ENCODE results near the gene PGR.

The PGR gene

DNA sequence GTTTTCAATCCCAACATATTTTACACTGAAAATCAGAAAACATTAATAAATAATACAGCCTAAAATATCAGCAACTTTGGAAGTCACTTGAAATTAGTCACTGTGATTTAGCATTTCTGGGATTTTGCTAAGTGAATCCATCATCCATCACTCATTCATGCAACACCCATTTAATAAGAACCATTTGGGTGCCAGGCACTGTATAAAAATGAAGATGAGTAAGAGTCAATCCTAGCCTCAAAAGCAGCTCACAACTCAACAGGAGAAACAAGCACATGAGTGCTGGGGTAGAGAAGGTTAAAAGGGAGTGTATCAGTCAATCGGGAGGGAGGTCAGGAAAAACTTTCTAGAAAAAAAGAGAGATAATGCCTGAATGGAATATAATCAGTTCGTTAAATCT lies 77.9 kb downstream of the PGR start:
- peak; percentile 6 for DNase-seq (ENCODE audit: low read depth)
- TF ChIP-seq CTCF (conservative IDR thresholded peaks at IDR 0.05; ENCODE audit: control insufficient read depth, insufficient read depth, low read depth, low read length) = no peak
- no peak overlapping the region for H3K4me3 ChIP-seq (ENCODE audit: control insufficient read depth, low read depth, low read length)

DNA sequence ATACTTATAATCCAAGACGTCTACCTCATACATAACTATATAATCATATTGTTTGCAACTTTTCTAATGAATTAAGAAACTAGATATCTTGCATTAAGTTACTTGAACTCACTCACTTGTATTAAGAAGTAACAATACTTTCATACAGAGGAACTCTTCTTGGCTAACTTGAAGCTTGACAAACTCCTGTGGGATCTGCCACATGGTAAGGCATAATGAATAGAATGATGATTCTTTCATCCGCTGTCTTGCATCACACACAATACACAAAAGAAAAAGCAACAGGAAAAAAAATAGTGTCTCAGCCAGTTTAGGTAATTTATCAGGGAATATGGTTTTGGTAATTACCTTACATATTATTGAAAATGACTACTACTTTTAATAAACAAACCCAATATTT lies 79.8 kb downstream of the PGR start:
- no peak overlapping the region for H3K4me3 ChIP-seq (ENCODE audit: control insufficient read depth, low read depth, low read length)
- no peak for DNase-seq (ENCODE audit: low read depth)
- no peak for TF ChIP-seq CTCF (conservative IDR thresholded peaks at IDR 0.05; ENCODE audit: control insufficient read depth, insufficient read depth, low read depth, low read length)

DNA sequence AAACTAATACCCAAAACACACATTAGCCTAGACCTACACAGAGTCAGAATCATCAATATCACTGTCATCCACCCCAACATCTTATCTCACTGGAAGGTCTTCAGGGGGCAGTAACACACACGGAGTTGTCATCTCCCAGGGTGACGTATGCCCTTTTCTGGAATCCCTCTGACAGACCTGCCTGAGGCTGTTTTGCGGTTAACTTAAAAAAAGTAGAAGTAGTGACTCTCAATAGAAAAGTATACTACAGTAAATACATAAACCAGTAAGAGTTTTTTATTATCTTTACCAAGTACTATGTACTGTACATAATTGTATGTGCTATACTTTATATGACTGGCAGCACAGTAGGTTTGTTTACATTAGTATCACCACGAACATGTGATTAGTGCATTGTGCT lies 80.5 kb downstream of the PGR start:
- DNase-seq (ENCODE audit: low read depth) = no peak
- no peak overlapping the region for H3K4me3 ChIP-seq (ENCODE audit: control insufficient read depth, low read depth, low read length)
- TF ChIP-seq CTCF (conservative IDR thresholded peaks at IDR 0.05; ENCODE audit: control insufficient read depth, insufficient read depth, low read depth, low read length) = no peak

DNA sequence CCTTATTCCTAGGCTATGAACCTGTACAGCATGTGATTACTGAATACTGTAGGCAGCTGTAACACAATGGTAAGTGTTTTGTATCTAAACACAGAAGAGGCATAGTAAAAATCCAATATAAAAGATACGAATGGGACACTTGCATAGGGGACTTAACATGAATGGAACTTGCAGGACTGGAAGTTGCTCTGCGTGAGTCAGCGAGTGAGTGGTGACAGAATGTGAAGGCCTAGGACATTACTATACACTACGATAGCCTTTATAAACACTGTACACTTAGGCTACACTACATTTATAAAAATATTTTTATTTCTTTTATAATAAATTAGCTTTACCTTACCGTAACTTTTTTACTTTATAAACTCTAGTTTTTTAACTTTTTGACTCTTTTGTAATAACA lies 81.1 kb downstream of the PGR start:
- TF ChIP-seq CTCF (conservative IDR thresholded peaks at IDR 0.05; ENCODE audit: control insufficient read depth, insufficient read depth, low read depth, low read length) = no peak
- H3K4me3 ChIP-seq (ENCODE audit: control insufficient read depth, low read depth, low read length) = no peak overlapping the region
- no peak for DNase-seq (ENCODE audit: low read depth)

DNA sequence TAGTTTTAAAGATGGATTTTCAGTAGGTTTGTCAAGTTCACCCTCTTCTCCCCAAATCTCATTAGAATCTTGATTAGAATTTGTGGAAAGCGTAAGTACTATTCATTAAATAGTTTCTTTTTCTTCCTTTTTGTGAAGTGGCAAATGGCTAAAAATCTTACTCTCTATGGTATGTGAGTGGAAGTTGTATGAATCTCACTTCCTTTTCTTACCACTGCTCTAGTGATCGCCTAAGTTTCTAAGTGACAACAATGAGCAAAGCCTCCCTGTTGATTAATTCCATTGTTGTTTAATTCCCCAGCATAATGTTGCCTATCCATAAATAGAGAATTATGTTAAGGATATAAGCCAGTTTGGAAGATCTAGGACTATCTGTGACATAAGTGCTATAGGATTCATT lies 82.7 kb downstream of the PGR start:
- no peak for DNase-seq (ENCODE audit: low read depth)
- no peak for TF ChIP-seq CTCF (conservative IDR thresholded peaks at IDR 0.05; ENCODE audit: control insufficient read depth, insufficient read depth, low read depth, low read length)
- no peak overlapping the region for H3K4me3 ChIP-seq (ENCODE audit: control insufficient read depth, low read depth, low read length)

GRCh38 chr11:101045415-101045814 lies 84.2 kb downstream of the PGR start:
- no peak overlapping the region for H3K4me3 ChIP-seq (ENCODE audit: control insufficient read depth, low read depth, low read length)
- TF ChIP-seq CTCF (conservative IDR thresholded peaks at IDR 0.05; ENCODE audit: control insufficient read depth, insufficient read depth, low read depth, low read length) = no peak
- no peak for DNase-seq (ENCODE audit: low read depth)

- H3K4me3 ChIP-seq (ENCODE audit: control insufficient read depth, low read depth, low read length) = no peak overlapping the region
- no peak for DNase-seq (ENCODE audit: low read depth)
- no peak for TF ChIP-seq CTCF (conservative IDR thresholded peaks at IDR 0.05; ENCODE audit: control insufficient read depth, insufficient read depth, low read depth, low read length)
Observed at GRCh38 chr11:101043940-101044339, 85.7 kb downstream of the PGR start.

All from fibroblast of mammary gland (primary cell).